ENCODE data around the gene FAM187B.

Gene FAM187B

GRCh38 chr19:35228177-35228930, at the start of gene FAM187B:
Gene FAM187B, minus strand, starts transcription at chr19:35228739. Its CDS starts 59 bp downstream, at chr19:35228680.
- in situ Hi-C loops (cut with MboI; ENCODE audit: low sequenced_read_pairs): no loop called here

GRCh38 chr19:35276706-35277281, 48.3 kb upstream of the FAM187B start:
- in situ Hi-C loops (cut with MboI; ENCODE audit: low sequenced_read_pairs): no loop called here

- in situ Hi-C loops (cut with MboI; ENCODE audit: low sequenced_read_pairs): no loop called here
Measured at GRCh38 chr19:35274323-35274722, 45.8 kb upstream of the FAM187B start.

GRCh38 chr19:35273686-35274259, 45.2 kb upstream of the FAM187B start:
- in situ Hi-C loops (cut with MboI; ENCODE audit: low sequenced_read_pairs): no loop called here

- in situ Hi-C loops (cut with MboI; ENCODE audit: low sequenced_read_pairs): no loop called here
Measured at GRCh38 chr19:35272954-35273649, 44.6 kb upstream of the FAM187B start.

GRCh38 chr19:35272122-35272719, 43.7 kb upstream of the FAM187B start:
- in situ Hi-C loops (cut with MboI; ENCODE audit: low sequenced_read_pairs): no loop called here

GRCh38 chr19:35271546-35271945, 43.0 kb upstream of the FAM187B start:
- in situ Hi-C loops (cut with MboI; ENCODE audit: low sequenced_read_pairs): no loop called here

- in situ Hi-C loops (cut with MboI; ENCODE audit: low sequenced_read_pairs): no loop called here
Measured at GRCh38 chr19:35270381-35270811, 41.9 kb upstream of the FAM187B start.

- in situ Hi-C loops (cut with MboI; ENCODE audit: low sequenced_read_pairs): no loop called here
Measured at GRCh38 chr19:35269438-35270117, 41.0 kb upstream of the FAM187B start.

GRCh38 chr19:35268536-35269437, 40.2 kb upstream of the FAM187B start, which contains the start of gene USF2:
Gene USF2, plus strand, starts transcription at chr19:35268962. Its CDS starts 140 bp downstream, at chr19:35269102.
- in situ Hi-C loops (cut with MboI; ENCODE audit: low sequenced_read_pairs): no loop called here

GRCh38 chr19:35267818-35268535, 39.4 kb upstream of the FAM187B start:
- in situ Hi-C loops (cut with MboI; ENCODE audit: low sequenced_read_pairs): no loop called here

- in situ Hi-C loops (cut with MboI; ENCODE audit: low sequenced_read_pairs): no loop called here
Measured at GRCh38 chr19:35267353-35267817, 38.8 kb upstream of the FAM187B start.

GRCh38 chr19:35266520-35267352, 38.2 kb upstream of the FAM187B start:
- in situ Hi-C loops (cut with MboI; ENCODE audit: low sequenced_read_pairs): no loop called here

GRCh38 chr19:35265900-35266519, 37.5 kb upstream of the FAM187B start:
- in situ Hi-C loops (cut with MboI; ENCODE audit: low sequenced_read_pairs): no loop called here

- in situ Hi-C loops (cut with MboI; ENCODE audit: low sequenced_read_pairs): no loop called here
Measured at GRCh38 chr19:35265126-35265899, 36.8 kb upstream of the FAM187B start.

GRCh38 chr19:35264268-35265125, 36.0 kb upstream of the FAM187B start:
- in situ Hi-C loops (cut with MboI; ENCODE audit: low sequenced_read_pairs): no loop called here

Data from hTERT RPE-1 (cell line).